HEK293 (cell line): ENCODE results near the gene SLC22A3.

ENCODE experiments used
- CTCF ChIA-PET: fragments of 350-600 bp; formaldehyde crosslinking; extraction: SDS; loops from one replicate; lab custom pipeline; 2021; ENCODE audit warnings: antibody characterized with exemption; lab: Yijun Ruan, JAX
- POLR2A ChIA-PET: fragments of 300-600 bp; formaldehyde crosslinking; extraction: SDS; loops from one replicate; lab custom pipeline; 2020; ENCODE audit warnings: antibody characterized with exemption, inconsistent platforms; lab: Yijun Ruan, JAX
- H3K27ac ChIP-seq: fragments of 200-500 bp; sonication (Bioruptor generic); 2 replicates; pipeline ENCODE4 v1.5.1; 2014; ENCODE audit warnings: low read depth, low read length, control low read depth, inconsistent platforms; ENCODE audit errors: extremely low read depth
- H3K36me3 ChIP-seq, 2 experiments: fragments of 200-500 bp in 1 of 2; sonication (Bioruptor generic) in 1 of 2; 1 replicate in 1 of 2; 2 replicates in 1 of 2; pipeline ENCODE4 v1.5.1; 2014 to 2017; ENCODE audit warnings: inconsistent platforms in 2 of 2, low read length in 2 of 2; ENCODE audit not compliant: control insufficient read depth in 2 of 2, insufficient read depth in 1 of 2
- H3K4me1 ChIP-seq: fragments of 200-500 bp; sonication (Bioruptor generic); 2 replicates; pipeline ENCODE4 v1.5.1; 2014; ENCODE audit warnings: mild to moderate bottlenecking, low read length, inconsistent platforms; ENCODE audit not compliant: control insufficient read depth, insufficient read depth
- H3K4me3 ChIP-seq: 2 replicates; pipeline ENCODE4 v1.5.1; 2011; ENCODE audit warnings: low read depth, mild to moderate bottlenecking, control low read depth, low read length, moderate library complexity
- H3K9me3 ChIP-seq: fragments of 200-500 bp; sonication (Bioruptor generic); 2 replicates; pipeline ENCODE4 v1.5.1; 2014; ENCODE audit warnings: low read depth, low read length, inconsistent platforms; ENCODE audit not compliant: control insufficient read depth, insufficient read depth
- CTCF ChIP-seq: fragments of 450-650 bp; formaldehyde crosslinking; IDR thresholded peaks from 2 replicates; pipeline ENCODE4 v1.5.1; 2016; ENCODE audit warnings: missing biosample characterization, missing genetic modification characterization
- HIC1 ChIP-seq: fragments of 450-650 bp; formaldehyde crosslinking; IDR thresholded peaks from 2 replicates; pipeline ENCODE4 v1.5.1; 2016; ENCODE audit warnings: missing biosample characterization, missing genetic modification characterization
- KLF10 ChIP-seq: fragments of 450-650 bp; IDR thresholded peaks from 2 replicates; pipeline ENCODE4 v1.5.1; 2018; ENCODE audit warnings: missing biosample characterization, mild to moderate bottlenecking, missing genetic modification characterization
- MYNN ChIP-seq: fragments of 450-650 bp; formaldehyde crosslinking; IDR thresholded peaks from 2 replicates; pipeline ENCODE4 v1.5.1; 2016; ENCODE audit warnings: missing biosample characterization, missing genetic modification characterization, borderline replicate concordance
- OSR2 ChIP-seq: fragments of 450-650 bp; formaldehyde crosslinking; IDR thresholded peaks from 2 replicates; pipeline ENCODE4 v1.5.1; 2016; ENCODE audit warnings: missing biosample characterization, missing genetic modification characterization
- SP3 ChIP-seq: fragments of 450-650 bp; formaldehyde crosslinking; IDR thresholded peaks from 2 replicates; pipeline ENCODE4 v1.5.1; 2016; ENCODE audit warnings: missing biosample characterization, missing genetic modification characterization
- TSHZ1 ChIP-seq: fragments of 450-650 bp; formaldehyde crosslinking; IDR thresholded peaks from 2 replicates; pipeline ENCODE4 v1.5.1; 2016; ENCODE audit warnings: missing biosample characterization, missing genetic modification characterization, borderline replicate concordance
- ZFHX2 ChIP-seq: fragments of 450-650 bp; formaldehyde crosslinking; conservative IDR thresholded peaks from 2 replicates; pipeline ENCODE4 v1.5.1; 2016; ENCODE audit warnings: missing biosample characterization, missing genetic modification characterization
- ZFP3 ChIP-seq: fragments of 450-650 bp; formaldehyde crosslinking; IDR thresholded peaks from 2 replicates; pipeline ENCODE4 v1.5.1; 2016; ENCODE audit warnings: low read depth, missing biosample characterization, missing genetic modification characterization
- ZNF133 ChIP-seq: fragments of 450-650 bp; formaldehyde crosslinking; IDR thresholded peaks from 2 replicates; pipeline ENCODE4 v1.5.1; 2016; ENCODE audit warnings: missing biosample characterization, missing genetic modification characterization
- ZNF239 ChIP-seq: fragments of 450-650 bp; formaldehyde crosslinking; IDR thresholded peaks from 2 replicates; pipeline ENCODE4 v1.5.1; 2016; ENCODE audit warnings: missing biosample characterization, missing genetic modification characterization
- ZNF26 ChIP-seq: fragments of 450-650 bp; formaldehyde crosslinking; IDR thresholded peaks from 2 replicates; pipeline ENCODE4 v1.5.1; 2016; ENCODE audit warnings: missing biosample characterization, missing genetic modification characterization
- ZNF280C ChIP-seq: fragments of 450-650 bp; formaldehyde crosslinking; IDR thresholded peaks from 2 replicates; pipeline ENCODE4 v1.5.1; 2016; ENCODE audit warnings: missing biosample characterization, missing genetic modification characterization
- ZNF354C ChIP-seq: fragments of 450-650 bp; formaldehyde crosslinking; IDR thresholded peaks from 2 replicates; pipeline ENCODE4 v1.5.1; 2016; ENCODE audit warnings: missing biosample characterization, missing genetic modification characterization, low read depth, borderline replicate concordance
- ZNF416 ChIP-seq: fragments of 450-650 bp; formaldehyde crosslinking; IDR thresholded peaks from 2 replicates; pipeline ENCODE4 v1.5.1; 2016; ENCODE audit warnings: missing biosample characterization, missing genetic modification characterization
- ZNF548 ChIP-seq: fragments of 450-650 bp; formaldehyde crosslinking; IDR thresholded peaks from 2 replicates; pipeline ENCODE4 v1.5.1; 2016; ENCODE audit warnings: missing biosample characterization, missing genetic modification characterization
- ZNF585B ChIP-seq: fragments of 450-650 bp; formaldehyde crosslinking; IDR thresholded peaks from 2 replicates; pipeline ENCODE4 v1.5.1; 2016; ENCODE audit warnings: missing biosample characterization, missing genetic modification characterization
- ZNF621 ChIP-seq: fragments of 450-650 bp; formaldehyde crosslinking; IDR thresholded peaks from 2 replicates; pipeline ENCODE4 v1.5.1; 2017; ENCODE audit warnings: missing biosample characterization, missing genetic modification characterization
- ZNF664 ChIP-seq: fragments of 450-650 bp; formaldehyde crosslinking; IDR thresholded peaks from 2 replicates; pipeline ENCODE4 v1.5.1; 2016; ENCODE audit warnings: missing biosample characterization, missing genetic modification characterization
- ZNF791 ChIP-seq: fragments of 450-650 bp; formaldehyde crosslinking; IDR thresholded peaks from 2 replicates; pipeline ENCODE4 v1.5.1; 2016; ENCODE audit warnings: missing biosample characterization, missing genetic modification characterization

SLC22A3 gene

GRCh38 chr6:160417146-160417545 lies 69.0 kb downstream of the SLC22A3 start (continued):
- TF ChIP-seq OSR2 (tag by site-specific recombination), result no peak
- TF ChIP-seq MYNN (tag by site-specific recombination), result no peak
- no peak for TF ChIP-seq ZNF548 (tag by site-specific recombination)
- no peak for TF ChIP-seq ZNF416 (tag by site-specific recombination)
- TF ChIP-seq TSHZ1 (tag by site-specific recombination), result no peak
- TF ChIP-seq ZNF791 (tag by site-specific recombination), result no peak
- no peak for TF ChIP-seq ZNF585B (tag by site-specific recombination)

- Histone ChIP-seq H3K4me3 (no peak overlapping the region), H3K36me3 (no peaks in the 10 kb centered on the region), H3K4me1 (no peaks in the 10 kb centered on the region), H3K9me3 (no peaks in the 10 kb centered on the region), H3K27ac (no peak overlapping the region)
- ChIA-PET CTCF (interaction anchor here (0.8 to 1.2 kb wide), 4 partner anchors 33 to 554 kb away, joined by 4 to 6 read pairs (median 5); no protein-coding TSS in a partner anchor), POLR2A (no interaction called here)
- TF ChIP-seq ZFP3 (tag by site-specific recombination) (no peak), ZNF585B (tag by site-specific recombination) (no peak), ZNF416 (tag by site-specific recombination) (no peak), KLF10 (no peak), HIC1 (no peak), ZNF26 (tag by site-specific recombination) (no peak), ZNF621 (no peak), SP3 (tag by site-specific recombination) (no peak), ZFHX2 (tag by site-specific recombination) (no peak), ZNF664 (tag by site-specific recombination) (no peak), ZNF354C (tag by site-specific recombination) (no peak), ZNF280C (no peak), ZNF133 (tag by site-specific recombination) (no peak), ZNF239 (tag by site-specific recombination) (no peak), CTCF (tag by site-specific recombination) (no peak)
Observed at GRCh38 chr6:160417550-160417949, 69.4 kb downstream of the SLC22A3 start.
